A549 treated with Hydrocortisone at 1 μM for 4 hours (cell line): ENCODE results near the gene SORCS1. TPM values are rescaled to one million over a fixed set of nuclear protein-coding genes. Genes with fewer than 3 reads are reported as not detected.

Experiments used
- total RNA-seq: library from RNA; stranded (reverse); fragments of 200-300 nt; extraction: Qiagen RNA extraction; gene quantifications from 5 replicates; pipeline ENCODE4 v1.2.3, GENCODE V29; 2022

SORCS1 gene
- not detected in 5 replicates for total RNA-seq

GRCh38 chr10:107163881-107164861, at the start of gene SORCS1:
TSS of gene SORCS1 (minus strand) at chr10:107164706.

